ENCODE data around the gene SRPRB. TPM values are rescaled to one million over a fixed set of nuclear protein-coding genes. Genes with fewer than 3 reads are reported as not detected.

Gene SRPRB
- total RNA-seq, 1 donor: 86.9 TPM

GRCh38 chr3:133869586-133869985 is 64.0 kb downstream of the SRPRB start:
- DNase-seq (ENCODE audit: low read depth): no peak
- H3K4me3 ChIP-seq (ENCODE audit: low read depth, low read length): no peak overlapping the region
- no peak for TF ChIP-seq CTCF (IDR thresholded peaks at IDR 0.05; ENCODE audit: insufficient read depth, low read length)

- TF ChIP-seq CTCF (IDR thresholded peaks at IDR 0.05; ENCODE audit: insufficient read depth, low read length): no peak
- no peak overlapping the region for H3K4me3 ChIP-seq (ENCODE audit: low read depth, low read length)
- no peak for DNase-seq (ENCODE audit: low read depth)
These were observed 65.2 kb downstream of the SRPRB start for GRCh38 chr3:133870822-133871221.

Other genes starting within 250 kb of the SRPRB start
- 102 and 127 TPM in 2 replicates for gene CDV3, start 232.1 kb upstream of the SRPRB start, total RNA-seq (ENCODE audit: low replicate concordance)
- gene TOPBP1, start 143.9 kb upstream of the SRPRB start, total RNA-seq (ENCODE audit: low replicate concordance): 40.9 and 60.3 TPM in 2 replicates
- under 0.01 and 4.0 TPM in 2 replicates for gene TF, start 59.4 kb upstream of the SRPRB start, total RNA-seq (ENCODE audit: low replicate concordance)
- 0.36 and 0.49 TPM in 2 replicates for gene RAB6B, start 90.1 kb downstream of the SRPRB start, total RNA-seq (ENCODE audit: low replicate concordance)
- under 0.01 and 0.16 TPM in 2 replicates for gene SLCO2A1, start 224.1 kb downstream of the SRPRB start, total RNA-seq (ENCODE audit: low replicate concordance)

Measured in fibroblast of the aortic adventitia (primary cell).